Hypothalamus (tissue), 51 donors: Measurements from ENCODE around the gene TF.
"Not testable (repeated sequence)": the region's sequence is repeated elsewhere in the genome, so short reads cannot be mapped to it uniquely, and the experiment has no call there.

Source experiments
- DNase-seq, 51 donors: peaks; one replicate each; lab custom pipeline; 2025; lab: John Stamatoyannopoulos, UW

The TF gene

DNA sequence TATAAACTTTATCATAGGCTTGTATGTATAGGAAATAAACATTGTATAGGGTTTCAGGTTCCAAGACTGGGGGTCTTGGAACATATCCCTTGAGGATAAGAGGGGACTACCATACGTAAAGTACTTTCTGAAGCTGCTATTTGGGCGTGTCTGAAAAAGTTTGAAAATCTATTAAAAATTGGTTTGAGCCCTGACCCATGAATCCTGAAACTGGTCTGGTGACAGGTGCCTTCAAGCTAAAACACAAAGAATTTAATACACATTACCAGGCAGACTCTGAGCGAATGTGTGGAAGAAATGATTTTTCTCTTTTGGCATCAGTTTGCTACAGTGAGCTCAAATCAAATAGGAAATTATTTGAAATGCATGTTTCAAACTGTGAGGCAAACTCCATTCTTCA is 16.3 kb downstream of the TF start:
- no peak for DNase-seq

DNA sequence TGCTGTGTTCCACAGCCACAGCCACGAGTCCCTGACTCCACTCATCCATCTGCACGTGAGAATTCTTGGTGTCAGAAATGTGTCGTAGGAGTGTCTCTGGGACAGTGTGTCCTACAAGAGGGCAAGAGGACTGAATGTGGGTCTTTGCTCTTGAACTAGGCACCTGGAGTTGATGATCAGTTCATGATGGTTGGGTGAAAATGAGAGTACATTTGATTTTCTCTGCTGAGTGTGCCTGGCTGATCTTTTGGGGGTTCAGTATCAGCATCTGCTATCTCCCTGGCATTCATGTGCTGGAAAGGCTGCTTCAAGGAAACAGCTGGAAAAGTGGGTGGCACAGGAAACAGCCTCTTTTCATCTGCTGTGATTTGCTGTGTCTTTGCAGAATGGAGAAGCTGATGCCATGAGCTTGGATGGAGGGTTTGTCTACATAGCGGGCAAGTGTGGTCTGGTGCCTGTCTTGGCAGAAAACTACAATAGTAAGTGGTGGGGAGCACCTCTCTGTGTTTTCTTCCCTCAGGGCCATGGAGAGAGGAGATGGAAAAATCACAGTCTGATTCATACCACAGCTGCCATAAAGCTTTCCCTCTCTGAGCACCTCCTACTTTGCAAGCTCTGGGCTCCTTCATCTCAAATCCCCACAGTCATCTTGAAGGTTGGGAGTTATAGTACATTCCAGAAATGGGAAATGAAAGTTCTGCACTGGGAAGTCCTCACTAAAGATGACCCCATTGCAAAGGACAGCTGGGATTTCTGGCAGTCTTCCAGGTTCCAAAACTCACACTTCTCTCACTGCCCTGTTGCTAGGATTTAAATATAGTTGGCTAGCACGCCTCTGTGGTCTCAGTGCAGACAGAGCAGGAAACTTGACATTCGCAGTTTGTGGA is 17.8 kb downstream of the TF start:
- DNase-seq, result no peak

DNA sequence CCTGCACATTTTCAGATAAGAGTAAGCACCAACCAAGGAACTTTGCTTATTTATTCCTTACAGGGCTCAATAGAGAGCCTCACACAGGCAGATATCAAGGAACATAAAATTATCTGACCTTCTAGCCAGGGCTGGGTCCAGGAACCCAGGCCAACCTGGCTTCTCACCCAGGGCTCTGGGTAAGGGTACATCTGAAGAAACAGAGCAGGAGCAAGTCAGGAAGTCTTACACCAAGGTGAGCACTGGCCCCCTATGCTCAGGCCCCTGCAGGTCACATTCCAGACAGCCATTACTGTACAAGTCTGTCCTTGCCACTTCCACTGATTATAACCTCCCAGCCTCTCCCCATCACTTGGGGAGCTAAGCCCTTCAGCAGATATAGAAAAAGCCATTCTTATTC is 19.1 kb downstream of the TF start:
- DNase-seq, result no peak

DNA sequence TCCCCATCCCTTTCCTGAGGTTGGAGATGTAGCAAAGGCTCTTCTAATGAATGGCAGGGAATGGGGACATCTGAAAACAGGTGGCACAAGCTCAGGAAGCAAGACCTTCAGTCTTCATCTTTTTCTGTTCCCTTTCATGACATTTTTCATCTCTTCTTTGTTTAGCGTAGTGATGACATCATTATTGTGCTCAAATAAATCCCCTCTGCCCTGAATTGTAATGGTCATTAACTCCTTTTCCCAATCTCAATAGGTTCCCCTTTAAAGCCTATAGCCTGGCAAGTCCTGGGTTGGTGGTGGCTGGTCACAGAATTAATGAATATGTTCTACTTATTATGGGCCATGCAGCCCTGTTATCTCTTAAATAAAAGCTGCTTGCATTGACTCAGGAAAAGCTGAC is 21.4 kb downstream of the TF start:
- DNase-seq, result no peak

DNA sequence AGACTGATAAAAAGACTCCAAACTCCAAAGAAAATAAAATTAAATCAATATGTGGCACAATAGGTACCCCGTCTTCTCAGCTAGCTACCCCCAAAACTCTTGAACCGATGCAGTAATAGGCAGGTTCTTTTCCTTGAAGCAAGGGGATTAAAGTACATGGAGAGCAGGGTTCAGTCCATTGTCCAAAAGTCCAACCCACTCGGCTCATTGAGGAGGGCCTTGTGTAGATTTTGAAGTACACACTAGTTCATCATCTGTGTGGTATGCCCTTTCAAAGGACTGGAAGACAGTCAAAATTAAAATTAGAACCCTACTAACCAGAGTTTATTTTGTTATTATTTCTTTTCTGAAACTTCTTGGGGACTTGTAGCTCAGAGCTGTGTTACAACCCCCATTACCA is 23.3 kb downstream of the TF start:
- no peak for DNase-seq

DNA sequence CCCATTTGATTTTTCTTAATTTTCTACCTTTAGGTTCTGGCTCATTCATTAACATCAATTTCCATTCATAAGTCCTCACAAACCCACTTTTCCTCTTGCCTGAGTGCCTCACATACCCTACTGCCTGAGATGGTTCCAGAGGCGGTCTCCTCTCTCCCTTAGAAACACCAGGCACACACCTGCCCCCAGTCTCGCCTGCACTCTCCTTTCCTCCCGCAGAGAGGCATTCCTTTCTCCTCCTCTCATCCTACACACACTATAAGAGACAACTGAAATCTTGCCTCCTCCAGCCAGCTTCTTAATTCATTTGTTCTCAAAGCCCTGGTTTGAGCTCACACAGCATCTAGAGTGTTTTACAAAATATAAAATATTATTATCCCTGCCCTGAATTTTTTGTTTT is 27.5 kb downstream of the TF start:
- DNase-seq, result no peak

GRCh38 chr3:133775309-133775708 is 29.1 kb downstream of the TF start:
- DNase-seq, result no peak

- DNase-seq, result no peak
These were observed 29.6 kb downstream of the TF start for GRCh38 chr3:133775835-133776234.

GRCh38 chr3:133776794-133777438 is 30.7 kb downstream of the TF start:
- no peak for DNase-seq

DNA sequence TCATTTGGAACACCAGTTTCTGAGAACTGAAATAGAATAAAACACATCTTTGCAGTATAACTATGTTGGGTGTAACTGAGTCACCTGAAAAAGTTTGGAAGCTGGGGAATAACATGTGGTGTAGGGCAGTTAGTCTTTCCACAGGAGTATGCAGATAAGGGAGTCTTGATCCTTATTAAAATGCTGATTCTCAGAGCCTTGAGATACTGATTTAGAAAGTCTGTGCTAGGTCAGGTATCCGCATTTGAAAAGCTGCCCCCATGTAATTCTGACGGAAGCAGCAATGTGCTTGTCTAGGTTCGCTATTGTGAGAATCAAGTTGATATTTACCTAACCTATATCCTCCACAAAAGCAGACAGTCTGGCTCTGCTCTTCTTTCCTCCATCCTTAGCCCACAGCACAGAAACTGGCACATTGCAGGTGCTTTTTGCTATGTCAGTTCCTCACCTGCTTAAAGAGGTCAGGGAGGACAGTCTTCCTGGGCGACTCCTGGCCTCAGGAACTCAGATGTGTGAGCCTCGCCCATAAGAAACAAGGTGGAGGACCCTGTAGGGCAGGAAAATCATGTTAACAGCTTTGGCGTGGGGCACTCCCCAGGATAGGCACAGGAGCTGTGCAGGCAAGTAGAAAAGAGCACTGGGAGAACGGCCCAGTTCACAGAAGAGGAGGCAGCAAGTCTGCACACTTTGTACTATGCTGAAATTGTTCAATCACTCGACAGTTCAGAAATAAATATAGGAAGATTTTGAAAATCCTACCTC is 31.8 kb downstream of the TF start:
- no peak for DNase-seq

DNA sequence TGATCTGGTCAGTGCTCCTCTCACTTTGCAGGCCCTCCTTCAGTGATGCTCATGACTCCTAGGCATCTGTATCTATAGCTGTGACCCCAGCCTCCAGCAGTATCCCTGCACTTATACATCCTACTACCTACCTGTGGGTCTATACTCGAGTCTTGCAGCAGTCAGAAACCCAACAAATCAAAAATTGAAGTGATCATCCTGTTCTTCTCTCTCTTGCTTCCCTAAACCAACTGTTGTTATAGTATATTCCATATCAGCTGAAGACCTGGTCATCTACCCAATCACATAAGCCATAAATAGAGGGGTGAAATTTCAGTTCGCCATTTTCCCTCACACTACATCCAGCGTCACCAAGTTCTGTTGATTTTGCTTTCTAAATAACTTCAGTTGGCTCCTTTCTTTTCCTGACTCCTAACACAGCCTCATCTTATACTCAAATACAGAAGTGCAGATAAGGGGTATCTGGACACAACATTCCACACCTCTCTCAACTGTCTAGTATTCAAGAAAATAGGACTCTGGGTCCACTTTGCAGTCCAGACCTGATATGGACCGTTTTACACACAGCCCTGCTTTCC is 33.5 kb downstream of the TF start:
- DNase-seq, result no peak

- DNase-seq, result not testable (repeated sequence)
These were observed 34.6 kb downstream of the TF start for GRCh38 chr3:133780756-133781155.

DNA sequence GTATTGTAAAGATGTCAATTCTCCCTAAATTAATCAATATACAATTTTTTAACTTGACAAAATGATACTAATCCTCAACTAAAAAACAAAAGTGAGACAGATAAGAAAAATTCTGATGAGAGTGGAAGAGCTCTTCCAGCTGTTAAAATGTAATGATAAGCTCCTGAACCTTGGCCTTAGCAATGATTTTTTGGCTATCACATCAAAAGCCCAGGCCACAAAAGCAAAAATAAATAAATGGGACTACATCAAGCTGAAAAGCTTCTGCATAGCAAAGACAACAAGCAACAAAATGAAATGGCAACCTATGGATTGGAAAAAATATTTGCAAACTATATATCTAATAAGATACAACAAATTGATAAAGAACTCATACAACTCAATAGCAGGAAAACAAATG is 35.4 kb downstream of the TF start:
- DNase-seq, result no peak

DNA sequence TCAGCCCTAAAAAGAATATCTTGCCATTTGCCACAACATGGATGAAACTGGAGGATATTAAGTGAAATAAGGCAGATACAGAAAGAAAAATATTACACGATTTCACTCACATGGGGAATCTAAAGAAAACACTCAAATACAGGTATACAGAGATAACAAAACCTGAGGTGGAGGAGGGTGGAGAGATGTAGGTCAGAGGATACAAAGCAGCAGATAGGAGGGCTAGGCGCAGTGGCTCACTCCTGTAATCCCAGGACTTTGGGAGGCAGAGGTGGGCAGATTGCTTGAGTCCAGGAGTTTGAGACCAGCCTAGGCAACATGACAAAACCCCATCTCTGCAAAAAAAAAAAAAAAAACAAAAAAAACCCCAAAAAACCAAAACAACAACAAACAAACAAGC is 36.3 kb downstream of the TF start:
- no peak for DNase-seq

DNA sequence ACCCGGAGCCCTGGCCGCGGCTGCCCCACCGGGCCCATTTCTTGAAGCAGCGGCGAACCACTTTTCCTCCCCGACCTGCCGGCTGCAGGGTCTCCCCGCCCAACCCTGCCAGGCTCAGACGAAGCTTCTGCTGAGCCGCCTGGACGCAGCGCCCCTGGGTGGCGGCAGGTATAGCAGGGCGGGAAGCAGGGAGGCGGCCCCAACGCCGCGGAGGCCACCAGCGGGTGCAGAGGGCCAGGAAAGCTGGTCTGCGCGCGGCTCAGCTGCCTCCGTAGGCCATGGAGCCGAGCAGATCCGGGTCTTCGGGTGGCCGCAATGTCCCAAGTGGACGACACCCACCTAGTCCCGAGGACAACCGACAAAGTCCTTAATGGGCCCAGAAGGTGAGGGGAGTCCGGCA is 37.6 kb downstream of the TF start:
- DNase-seq, result no peak

DNA sequence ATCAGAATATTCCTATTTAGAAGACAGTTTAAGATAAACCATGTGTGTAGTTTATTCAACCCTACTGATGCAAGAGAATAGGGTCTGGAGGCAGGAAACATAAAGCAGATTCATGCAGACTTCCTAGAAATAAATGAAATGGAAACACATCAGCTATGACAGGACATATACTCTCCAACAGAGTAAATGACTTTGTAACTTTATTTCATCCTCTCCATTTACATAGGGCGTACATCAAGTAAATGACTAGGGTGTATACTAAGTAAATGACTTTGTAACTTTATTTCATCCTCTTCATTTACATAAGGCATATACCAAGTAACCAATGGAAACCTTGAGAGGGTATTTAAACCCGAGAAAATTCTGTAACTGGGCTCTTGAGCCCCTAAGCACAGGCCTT is 41.8 kb downstream of the TF start:
- no peak for DNase-seq

DNA sequence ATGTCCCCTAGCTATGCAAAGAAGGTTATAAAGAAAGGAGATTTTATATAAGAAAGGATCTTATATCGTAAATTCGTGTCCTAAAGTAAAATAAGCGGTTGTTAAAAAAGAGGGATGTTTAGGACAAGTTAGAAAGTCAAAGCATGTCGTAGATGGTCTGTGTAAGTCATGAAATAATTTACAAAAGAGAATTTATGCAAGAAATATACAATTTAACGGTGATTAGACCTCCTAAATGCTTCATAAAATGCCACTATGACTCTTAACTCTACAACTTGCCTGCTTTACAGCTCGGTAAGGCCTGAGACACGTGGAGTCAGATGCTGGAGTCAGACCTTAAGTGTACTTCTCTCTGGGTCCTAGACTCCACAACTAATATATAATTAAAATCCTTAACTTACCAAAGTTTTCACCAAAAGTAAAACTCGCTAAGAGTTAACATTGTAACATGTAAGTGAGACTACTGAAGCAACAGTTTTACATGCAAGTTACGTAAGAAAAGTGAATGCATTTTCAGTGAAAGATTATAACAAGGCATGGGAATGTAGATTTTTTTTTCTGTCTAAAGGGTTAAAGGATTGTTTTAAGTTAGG is 46.1 kb downstream of the TF start:
- no peak for DNase-seq

DNA sequence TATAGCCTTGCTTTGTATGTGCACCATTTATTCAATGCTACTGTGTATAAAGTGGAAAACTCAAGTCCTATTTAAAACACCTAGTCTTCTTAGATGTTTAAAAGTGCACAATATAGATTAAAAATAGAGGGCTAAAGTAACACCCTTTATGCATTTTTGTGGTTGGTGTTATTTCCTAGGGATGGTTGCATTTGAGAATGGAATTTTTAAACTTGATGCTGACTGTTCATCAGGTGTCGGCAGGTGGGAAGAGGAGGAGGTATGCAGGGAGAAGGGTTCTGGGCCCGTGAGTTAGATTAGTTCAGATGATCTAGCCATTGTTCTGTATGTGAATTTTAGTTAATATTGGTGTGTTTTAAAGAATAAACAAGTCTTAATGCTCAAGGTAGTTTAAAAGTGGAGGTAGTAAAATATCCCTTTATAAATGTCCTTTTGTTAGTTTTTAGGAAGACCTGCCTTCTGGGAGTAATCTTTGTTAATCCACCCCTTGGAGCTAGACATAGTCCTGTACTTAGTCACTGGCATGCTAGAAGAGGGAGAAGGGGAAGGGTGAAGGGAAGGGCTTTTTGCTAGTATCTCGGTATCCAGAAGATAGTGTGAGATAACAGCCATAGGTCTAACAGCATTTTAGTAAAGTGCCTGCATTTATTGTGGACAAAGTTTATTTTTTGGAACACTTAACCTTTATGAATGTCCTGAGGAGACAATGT is 51.4 kb downstream of the TF start:
- no peak for DNase-seq

- no peak for DNase-seq
These were observed 53.8 kb downstream of the TF start for GRCh38 chr3:133799794-133800585.
